Stimulated activated CD4-positive, alpha-beta T cell treated with anti-CD3 and anti-CD28 coated beads, Interleukin-15, amount 100 ng/mL, for 24 hours (primary cell): Measurements from ENCODE around the gene P2RX4.
A peak's percentile ranks its signal among the peaks of the same experiment; 100 is the strongest.
"Not testable (repeated sequence)": the region's sequence is repeated elsewhere in the genome, so short reads cannot be mapped to it uniquely, and the experiment has no call there.

Source experiments
- DNase-seq: peaks from one replicate; pipeline ENCODE4 v3.0.0-alpha.2; 2020

The P2RX4 gene

GRCh38 chr12:121223292-121224285, 13.7 kb downstream of the P2RX4 start:
- peak; percentile 51 for DNase-seq

- peak; percentile 51 for DNase-seq
Observed at GRCh38 chr12:121224591-121224990, 14.7 kb downstream of the P2RX4 start.

- no peak for DNase-seq
Observed at GRCh38 chr12:121226399-121226798, 16.5 kb downstream of the P2RX4 start.

GRCh38 chr12:121226871-121227270, 16.9 kb downstream of the P2RX4 start:
- DNase-seq = not testable (repeated sequence)

GRCh38 chr12:121227294-121227693, 17.4 kb downstream of the P2RX4 start:
- no peak for DNase-seq

GRCh38 chr12:121228919-121229665, 19.2 kb downstream of the P2RX4 start:
- no peak for DNase-seq

- DNase-seq = peak; percentile 78
Observed at GRCh38 chr12:121229826-121230537, 20.1 kb downstream of the P2RX4 start.

GRCh38 chr12:121230538-121230907, 20.6 kb downstream of the P2RX4 start:
- DNase-seq = no peak

GRCh38 chr12:121232163-121232562, 22.2 kb downstream of the P2RX4 start:
- DNase-seq = no peak

- no peak for DNase-seq
Observed at GRCh38 chr12:121232977-121233627, 23.2 kb downstream of the P2RX4 start.

GRCh38 chr12:121233628-121234020, 23.7 kb downstream of the P2RX4 start:
- no peak for DNase-seq

- no peak for DNase-seq
Observed at GRCh38 chr12:121236776-121237175, 26.8 kb downstream of the P2RX4 start.

- DNase-seq = no peak
Observed at GRCh38 chr12:121237415-121237814, 27.5 kb downstream of the P2RX4 start.

- no peak for DNase-seq
Observed at GRCh38 chr12:121238086-121238485, 28.2 kb downstream of the P2RX4 start.

GRCh38 chr12:121238604-121239350, 28.8 kb downstream of the P2RX4 start:
- no peak for DNase-seq

- DNase-seq = no peak
Observed at GRCh38 chr12:121239351-121240061, 29.6 kb downstream of the P2RX4 start.

GRCh38 chr12:121240062-121240420, 30.1 kb downstream of the P2RX4 start:
- no peak for DNase-seq

- peak; percentile 85 for DNase-seq
Observed at GRCh38 chr12:121240484-121241101, 30.7 kb downstream of the P2RX4 start.

GRCh38 chr12:121241156-121241970, 31.4 kb downstream of the P2RX4 start:
- no peak for DNase-seq

GRCh38 chr12:121245031-121245430, 35.1 kb downstream of the P2RX4 start:
- DNase-seq = no peak
